ENCODE data around the gene ZNF566.

The ZNF566 gene

GRCh38 chr19:36489118-36489919 lies at the start of gene ZNF566:
Gene ZNF566 (minus strand): TSS chr19:36489561. CDS start chr19:36476557, 13,004 bp downstream.
- peak within 1 kb of the TSS; percentile 97 for H3K9ac ChIP-seq (ENCODE audit: low read length)
- TF ChIP-seq, protein P1, sequence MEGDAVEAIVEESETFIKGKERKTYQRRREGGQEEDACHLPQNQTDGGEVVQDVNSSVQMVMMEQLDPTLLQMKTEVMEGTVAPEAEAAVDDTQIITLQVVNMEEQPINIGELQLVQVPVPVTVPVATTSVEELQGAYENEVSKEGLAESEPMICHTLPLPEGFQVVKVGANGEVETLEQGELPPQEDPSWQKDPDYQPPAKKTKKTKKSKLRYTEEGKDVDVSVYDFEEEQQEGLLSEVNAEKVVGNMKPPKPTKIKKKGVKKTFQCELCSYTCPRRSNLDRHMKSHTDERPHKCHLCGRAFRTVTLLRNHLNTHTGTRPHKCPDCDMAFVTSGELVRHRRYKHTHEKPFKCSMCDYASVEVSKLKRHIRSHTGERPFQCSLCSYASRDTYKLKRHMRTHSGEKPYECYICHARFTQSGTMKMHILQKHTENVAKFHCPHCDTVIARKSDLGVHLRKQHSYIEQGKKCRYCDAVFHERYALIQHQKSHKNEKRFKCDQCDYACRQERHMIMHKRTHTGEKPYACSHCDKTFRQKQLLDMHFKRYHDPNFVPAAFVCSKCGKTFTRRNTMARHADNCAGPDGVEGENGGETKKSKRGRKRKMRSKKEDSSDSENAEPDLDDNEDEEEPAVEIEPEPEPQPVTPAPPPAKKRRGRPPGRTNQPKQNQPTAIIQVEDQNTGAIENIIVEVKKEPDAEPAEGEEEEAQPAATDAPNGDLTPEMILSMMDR (IDR thresholded peaks at IDR 0.05; ENCODE audit: low read depth, low read length) = no peak
- no peak for TF ChIP-seq EZH2phosphoT487 (IDR thresholded peaks at IDR 0.05; ENCODE audit: low read depth)
- peaks cover 9% of the 10 kb centered on the region for H3K36me3 ChIP-seq (replicated peaks; ENCODE audit: low read depth, low read length)
- no peaks in the 10 kb centered on the region for H3K27me3 ChIP-seq (ENCODE audit: low read depth, low read length)
- peak within 1 kb of the TSS; percentile 92 for H3K27ac ChIP-seq (ENCODE audit: low read length)
- no peaks in the 10 kb centered on the region for H4K20me1 ChIP-seq (ENCODE audit: insufficient read depth, low read length)
- peak within 1 kb of the TSS; percentile 79 for H3K4me2 ChIP-seq (ENCODE audit: low read length)
- peaks cover 39% of the 10 kb centered on the region for H3K79me2 ChIP-seq (ENCODE audit: low read length)
- peak within 1 kb of the TSS; percentile 88 for H3K4me3 ChIP-seq (ENCODE audit: low read length)
- H3K9me3 ChIP-seq (ENCODE audit: insufficient read depth, low read length) = no peaks in the 10 kb centered on the region
- peaks cover 14% of the 10 kb centered on the region for H3K4me1 ChIP-seq (ENCODE audit: low read length)
- H2AFZ ChIP-seq (ENCODE audit: low read depth, low read length) = peak within 1 kb of the TSS; percentile 96

DNA sequence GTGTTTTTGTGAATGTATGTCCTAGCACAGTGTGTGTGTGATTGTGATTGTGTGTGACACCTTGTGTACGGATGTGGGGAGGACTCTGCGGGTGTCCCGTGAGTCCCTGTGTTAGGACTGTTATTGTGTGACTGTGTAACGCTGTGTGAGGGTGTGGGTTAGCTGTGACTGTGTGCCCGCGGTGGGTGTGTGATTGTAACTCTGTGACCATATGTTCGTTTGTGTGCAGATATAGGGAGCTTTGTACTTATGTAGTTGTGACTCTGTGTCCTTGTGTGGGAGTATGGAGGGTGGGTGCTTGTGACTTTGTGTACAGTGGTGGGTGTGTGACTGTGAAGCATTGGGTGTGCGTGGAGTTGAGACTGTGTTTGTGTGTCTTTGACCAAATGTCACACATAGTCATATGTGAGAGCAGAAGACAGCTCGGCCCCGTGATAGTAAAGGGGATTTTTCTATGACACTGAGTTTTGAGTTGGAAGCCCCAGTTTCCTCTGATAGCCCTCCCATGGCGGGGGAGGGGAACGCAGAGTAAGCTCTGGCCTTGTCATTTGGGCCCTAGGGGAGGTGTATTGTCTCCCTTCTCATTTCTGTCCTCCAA lies 39.7 kb upstream of the ZNF566 start:
- Histone ChIP-seq H3K9ac (ENCODE audit: low read length) (peak overlapping the region; percentile 92), H3K27ac (ENCODE audit: low read length) (peak overlapping the region; percentile 83), H3K79me2 (ENCODE audit: low read length) (peaks cover 50% of the 10 kb centered on the region)

DNA sequence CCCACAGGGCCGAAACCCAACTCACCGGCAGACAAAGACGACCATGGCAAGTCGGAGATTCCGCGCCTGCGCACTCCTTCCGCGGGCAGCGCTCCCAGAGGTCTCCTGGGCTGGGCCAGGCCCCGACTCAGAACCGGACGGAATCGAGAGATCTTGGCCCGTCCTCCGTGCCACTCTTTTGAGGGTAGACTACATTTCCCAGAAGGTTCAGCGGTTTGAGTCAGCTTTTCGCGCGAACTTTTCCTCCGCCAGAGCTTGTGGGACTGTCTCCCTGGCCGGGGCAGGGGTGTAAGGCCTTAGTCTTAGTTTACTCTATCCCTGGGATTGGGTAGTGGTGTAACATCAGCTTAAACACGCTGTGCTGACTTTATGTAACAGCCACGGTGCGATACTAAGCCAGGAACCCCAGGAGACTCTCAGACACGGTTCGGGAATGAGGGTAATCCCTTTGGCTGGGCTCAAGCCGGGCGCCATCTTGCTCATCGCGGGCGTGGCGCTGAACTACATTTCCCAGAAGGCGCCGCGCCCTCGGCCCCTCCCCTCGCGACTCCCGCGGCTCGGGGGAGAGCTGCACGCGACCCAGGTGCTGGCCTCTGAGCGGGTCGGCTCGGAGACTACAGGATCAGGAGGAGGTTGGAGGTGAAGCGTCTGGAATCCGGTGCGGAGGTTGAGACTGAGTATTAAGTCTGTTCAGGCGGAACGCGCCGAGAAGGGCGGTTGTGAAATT lies 39.0 kb upstream of the ZNF566 start, which contains the start of gene ZNF260:
Gene ZNF260, minus strand, starts transcription at position 78 of the 727 bp plus-strand sequence. CDS start 13,033 bp downstream, outside the sequence.
- Histone ChIP-seq H3K79me2 (ENCODE audit: low read length) (peaks cover 52% of the 10 kb centered on the region), H3K4me2 (ENCODE audit: low read length) (peak within 1 kb of the TSS; percentile 88), H3K4me1 (ENCODE audit: low read length) (peaks cover 16% of the 10 kb centered on the region), H4K20me1 (ENCODE audit: insufficient read depth, low read length) (no peaks in the 10 kb centered on the region), H3K27ac (ENCODE audit: low read length) (peak within 1 kb of the TSS; percentile 83), H3K9ac (ENCODE audit: low read length) (peak within 1 kb of the TSS; percentile 92), H3K36me3 (replicated peaks; ENCODE audit: low read depth, low read length) (peaks cover 56% of the 10 kb centered on the region), H3K4me3 (ENCODE audit: low read length) (peak within 1 kb of the TSS; percentile 81), H2AFZ (ENCODE audit: low read depth, low read length) (peak within 1 kb of the TSS; percentile 99), H3K27me3 (ENCODE audit: low read depth, low read length) (no peaks in the 10 kb centered on the region), H3K9me3 (ENCODE audit: insufficient read depth, low read length) (peaks cover 33% of the 10 kb centered on the region)
- TF ChIP-seq, protein P1 (IDR thresholded peaks at IDR 0.05; ENCODE audit: low read depth, low read length) = no peak
- no peak for TF ChIP-seq EZH2phosphoT487 (IDR thresholded peaks at IDR 0.05; ENCODE audit: low read depth)

More for the DNA sequence above, 39.7 kb upstream of the ZNF566 start:
- H3K9me3 ChIP-seq (ENCODE audit: insufficient read depth, low read length) = peaks cover 38% of the 10 kb centered on the region
- H3K4me2 ChIP-seq (ENCODE audit: low read length) = peak overlapping the region; percentile 88
- H4K20me1 ChIP-seq (ENCODE audit: insufficient read depth, low read length) = no peaks in the 10 kb centered on the region
- peaks cover 16% of the 10 kb centered on the region for H3K4me1 ChIP-seq (ENCODE audit: low read length)
- peak overlapping the region; percentile 99 for H2AFZ ChIP-seq (ENCODE audit: low read depth, low read length)
- no peak for TF ChIP-seq EZH2phosphoT487 (IDR thresholded peaks at IDR 0.05; ENCODE audit: low read depth)
- TF ChIP-seq, protein P1 (IDR thresholded peaks at IDR 0.05; ENCODE audit: low read depth, low read length) = no peak
- peaks cover 57% of the 10 kb centered on the region for H3K36me3 ChIP-seq (replicated peaks; ENCODE audit: low read depth, low read length)
- H3K4me3 ChIP-seq (ENCODE audit: low read length) = peak overlapping the region; percentile 81
- no peaks in the 10 kb centered on the region for H3K27me3 ChIP-seq (ENCODE audit: low read depth, low read length)
